ENCODE results near the gene PTPRR.

GRCh38 chr12:70695361-70696023 is 225.0 kb downstream of the PTPRR start:
- TF ChIP-seq CTCF (conservative IDR thresholded peaks at IDR 0.05; ENCODE audit: low read length) = no peak
- no peak for TF ChIP-seq EZH2phosphoT487 (IDR thresholded peaks at IDR 0.05; ENCODE audit: borderline replicate concordance)

All from Loucy (cell line).